GM12872 (cell line): ENCODE results near the gene ETNK2.

Experiments
- TF ChIP-seq, protein P1 (sequence below): IDR thresholded peaks from 3 replicates; pipeline ENCODE4 v1.5.1; 2011; ENCODE audit warnings: low read depth, mild to moderate bottlenecking, low read length, moderate library complexity; ENCODE audit not compliant: insufficient read depth

The ETNK2 gene

DNA sequence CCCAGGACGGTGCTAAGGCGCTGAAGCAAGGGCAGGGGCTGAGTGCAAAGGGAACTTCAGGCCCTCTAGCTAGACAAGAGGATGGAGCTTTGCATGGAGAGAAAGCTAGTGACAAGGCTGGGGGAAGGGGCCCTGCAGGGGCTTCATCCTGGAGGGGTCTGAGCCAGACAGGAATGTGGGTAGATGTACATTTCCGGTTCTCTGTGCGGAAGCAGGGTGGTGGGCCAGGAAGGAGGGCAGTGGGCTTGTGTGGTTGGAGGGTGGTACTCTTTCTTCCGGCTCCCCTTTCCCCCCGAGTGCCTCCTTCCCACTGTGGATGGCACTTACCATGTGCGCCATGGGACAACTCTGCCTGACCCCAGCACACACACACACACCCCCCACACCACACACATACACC, 42.9 kb upstream of the ETNK2 start:
- TF ChIP-seq, protein P1, sequence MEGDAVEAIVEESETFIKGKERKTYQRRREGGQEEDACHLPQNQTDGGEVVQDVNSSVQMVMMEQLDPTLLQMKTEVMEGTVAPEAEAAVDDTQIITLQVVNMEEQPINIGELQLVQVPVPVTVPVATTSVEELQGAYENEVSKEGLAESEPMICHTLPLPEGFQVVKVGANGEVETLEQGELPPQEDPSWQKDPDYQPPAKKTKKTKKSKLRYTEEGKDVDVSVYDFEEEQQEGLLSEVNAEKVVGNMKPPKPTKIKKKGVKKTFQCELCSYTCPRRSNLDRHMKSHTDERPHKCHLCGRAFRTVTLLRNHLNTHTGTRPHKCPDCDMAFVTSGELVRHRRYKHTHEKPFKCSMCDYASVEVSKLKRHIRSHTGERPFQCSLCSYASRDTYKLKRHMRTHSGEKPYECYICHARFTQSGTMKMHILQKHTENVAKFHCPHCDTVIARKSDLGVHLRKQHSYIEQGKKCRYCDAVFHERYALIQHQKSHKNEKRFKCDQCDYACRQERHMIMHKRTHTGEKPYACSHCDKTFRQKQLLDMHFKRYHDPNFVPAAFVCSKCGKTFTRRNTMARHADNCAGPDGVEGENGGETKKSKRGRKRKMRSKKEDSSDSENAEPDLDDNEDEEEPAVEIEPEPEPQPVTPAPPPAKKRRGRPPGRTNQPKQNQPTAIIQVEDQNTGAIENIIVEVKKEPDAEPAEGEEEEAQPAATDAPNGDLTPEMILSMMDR, result no peak

DNA sequence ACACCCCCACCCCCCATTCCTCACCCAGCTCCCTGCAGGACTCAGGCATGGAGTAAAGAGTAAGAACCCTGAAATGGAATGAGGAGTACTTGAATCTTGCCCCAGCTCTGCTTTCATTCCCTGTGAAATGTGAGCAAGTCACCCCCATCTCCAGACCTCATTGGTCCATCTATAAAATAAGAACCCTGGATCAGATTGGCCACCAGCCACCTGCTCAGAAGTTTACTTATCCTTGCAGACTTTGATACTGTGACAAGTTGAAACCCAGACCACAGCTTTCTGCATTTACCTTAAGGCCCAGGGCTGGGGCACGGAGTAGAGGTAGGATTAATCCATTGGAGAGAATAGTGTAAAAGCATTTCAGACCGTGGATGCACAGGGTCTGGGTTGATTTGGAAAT, 42.2 kb upstream of the ETNK2 start:
- TF ChIP-seq, protein P1, result no peak

DNA sequence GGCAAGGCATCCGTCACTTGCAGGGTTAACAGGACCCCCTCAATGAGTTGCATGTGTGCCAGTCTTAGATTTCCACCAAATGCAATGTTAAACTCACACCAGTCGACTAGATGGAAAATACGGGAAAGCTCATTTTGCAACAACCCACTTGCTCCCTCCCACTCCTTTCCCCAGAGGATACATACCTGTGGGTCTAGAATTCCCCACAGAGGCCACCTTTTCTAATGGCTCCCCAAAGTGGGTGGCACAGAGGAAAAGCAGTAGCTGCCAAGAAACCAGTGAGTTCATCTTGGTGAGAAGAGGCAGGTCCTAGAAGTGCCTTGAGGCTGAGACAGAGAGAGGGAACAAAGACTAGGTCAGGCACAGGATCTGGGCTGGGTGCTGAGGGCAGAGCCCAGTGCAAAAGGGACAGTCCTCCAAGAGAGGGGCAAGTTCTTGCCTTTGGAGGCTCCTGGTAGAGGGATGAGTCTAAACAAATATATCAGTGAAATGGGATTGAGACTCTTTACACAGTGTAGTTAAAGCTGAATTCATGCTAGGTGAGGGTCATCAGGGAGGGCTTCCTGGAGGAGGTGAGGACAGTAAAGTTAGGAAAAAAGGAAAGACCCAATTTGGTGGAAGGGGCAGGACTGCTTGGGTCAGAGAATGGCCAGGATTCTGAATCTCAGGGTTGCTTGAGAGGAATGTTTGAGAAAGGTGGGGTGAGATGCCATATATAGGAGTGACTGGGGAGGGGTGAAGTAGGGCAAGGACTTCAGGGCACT, 40.9 kb upstream of the ETNK2 start:
- TF ChIP-seq, protein P1, result no peak

DNA sequence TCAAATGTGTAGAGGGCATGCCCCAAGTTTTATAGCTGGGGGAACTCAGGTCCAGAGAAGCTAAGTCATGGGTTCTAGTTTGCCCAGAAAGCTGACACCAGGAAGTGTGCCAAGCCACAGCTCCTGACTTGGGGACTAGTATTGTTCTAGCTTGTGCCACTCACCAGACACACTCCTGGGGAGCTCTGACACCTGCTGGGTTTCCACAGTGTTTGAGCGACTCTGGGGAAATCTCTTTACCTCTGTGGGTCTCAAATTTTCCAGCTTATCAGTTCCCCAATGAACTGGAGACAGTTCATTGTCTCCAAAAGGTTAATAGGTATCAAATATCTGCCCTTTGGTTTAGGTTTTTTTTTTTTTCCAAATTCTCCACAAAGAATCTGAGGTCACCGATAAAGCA, 40.2 kb upstream of the ETNK2 start:
- TF ChIP-seq, protein P1, result no peak

DNA sequence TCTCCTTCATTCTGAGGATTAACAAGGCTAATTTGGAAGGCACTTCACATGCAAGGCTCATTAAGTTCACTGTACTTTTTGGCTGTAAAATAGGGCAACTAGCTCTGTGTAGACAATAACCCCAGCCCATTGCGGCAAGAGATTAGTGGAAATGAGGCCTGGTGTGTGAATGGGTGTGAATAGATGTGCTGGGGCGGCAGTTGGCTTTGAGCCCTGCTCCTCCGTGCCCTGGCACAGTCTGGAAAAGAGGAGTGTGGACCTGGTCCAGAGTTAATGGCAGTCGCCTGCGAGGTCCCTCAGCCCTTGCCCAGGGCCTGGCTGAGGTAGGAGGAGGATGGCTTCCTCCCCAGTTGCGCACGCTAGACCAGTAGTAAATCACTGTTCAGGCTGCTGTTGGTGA, 39.6 kb upstream of the ETNK2 start:
- TF ChIP-seq, protein P1, result no peak

DNA sequence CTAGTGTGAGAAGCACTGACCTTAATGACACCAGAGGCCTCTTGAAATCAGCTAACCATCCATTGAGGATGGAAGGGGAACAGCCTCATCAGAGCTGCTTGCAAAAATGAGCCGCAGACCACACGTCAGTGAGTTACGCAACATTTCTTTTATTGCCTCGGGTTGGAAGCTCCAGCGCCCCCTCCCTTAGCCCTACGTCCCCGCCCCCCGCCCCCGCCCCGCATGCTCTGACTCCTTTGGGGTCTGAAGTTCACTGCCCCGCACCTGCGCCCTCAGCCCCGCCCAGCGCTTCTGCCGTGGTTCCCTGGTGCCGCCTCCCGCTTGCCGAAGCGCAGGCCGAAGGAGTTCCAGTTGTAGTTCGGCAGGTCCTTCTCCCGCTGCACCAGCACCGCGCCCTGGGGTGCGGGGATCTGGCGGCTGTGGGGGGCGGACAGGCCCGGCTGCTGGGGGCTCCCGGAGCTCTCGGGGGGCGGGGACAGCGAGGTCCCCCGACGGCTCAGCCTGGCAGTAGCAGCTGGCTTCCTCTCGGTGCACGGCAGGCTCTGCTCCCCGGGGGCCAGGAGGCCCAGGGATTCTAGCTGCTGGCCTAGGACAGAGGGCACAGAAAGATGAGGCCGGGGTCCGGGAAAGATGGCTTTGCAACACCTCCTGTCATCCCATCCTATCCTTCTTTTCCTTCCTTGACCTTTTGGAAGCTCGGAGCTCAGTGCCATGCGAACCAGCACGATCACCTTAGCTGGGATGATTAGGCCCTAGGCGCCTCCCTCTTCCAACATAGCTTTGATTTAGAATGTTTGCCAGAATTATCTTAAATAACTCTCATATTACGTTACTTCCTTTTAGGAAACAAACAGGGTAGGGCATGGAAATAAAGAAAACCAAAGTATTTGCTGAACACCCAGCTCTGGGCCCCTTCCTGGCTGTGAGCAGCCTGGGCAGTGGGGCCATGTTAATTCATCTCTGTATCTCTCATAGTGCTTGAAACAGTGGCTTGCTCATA, 38.7 kb upstream of the ETNK2 start:
- TF ChIP-seq, protein P1, result no peak

DNA sequence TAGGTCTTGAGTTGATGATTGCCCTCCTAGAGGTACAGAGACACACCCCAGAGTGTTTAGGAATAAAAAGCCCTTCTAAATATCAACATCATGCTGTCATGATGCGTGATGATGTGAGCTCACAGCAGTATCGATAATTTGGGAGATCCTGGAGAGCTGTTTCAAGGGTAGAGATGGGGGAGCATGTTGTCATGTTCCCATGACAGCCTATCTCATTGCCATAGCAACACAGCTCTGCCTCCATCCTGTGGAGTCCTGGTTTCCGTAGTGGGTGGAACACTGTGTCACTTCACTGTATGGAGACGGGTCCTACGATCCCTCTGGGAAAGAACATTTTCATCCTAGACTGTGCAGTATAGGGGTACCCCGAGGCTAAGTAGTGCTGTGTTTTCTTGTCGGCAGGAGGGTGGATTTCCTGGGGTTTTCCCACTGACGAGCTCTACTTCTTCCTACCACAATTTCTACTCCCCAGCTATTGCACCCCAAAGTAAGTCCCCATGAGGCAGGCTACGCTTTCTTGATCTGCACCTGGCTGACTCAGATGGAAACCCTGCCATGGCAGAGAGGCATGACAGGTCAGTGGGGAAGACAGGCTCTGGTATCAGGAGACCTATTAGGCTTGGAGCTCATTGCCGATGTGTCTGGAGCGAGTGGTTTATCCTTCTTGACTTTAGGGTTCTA, 37.3 kb upstream of the ETNK2 start:
- TF ChIP-seq, protein P1, result no peak
